Measurements from ENCODE around the gene TMEM126B.

Gene TMEM126B

GRCh38 chr11:85626496-85626895 lies 1.9 kb upstream of the TMEM126B start:
- TF ChIP-seq CTCF (IDR thresholded peaks at IDR 0.05; ENCODE audit: low read depth, low read length, missing control alignments) = no peak
- H3K4me3 ChIP-seq (ENCODE audit: low read depth, low read length) = no peak overlapping the region
- DNase-seq (ENCODE audit: low read depth) = no peak

DNA sequence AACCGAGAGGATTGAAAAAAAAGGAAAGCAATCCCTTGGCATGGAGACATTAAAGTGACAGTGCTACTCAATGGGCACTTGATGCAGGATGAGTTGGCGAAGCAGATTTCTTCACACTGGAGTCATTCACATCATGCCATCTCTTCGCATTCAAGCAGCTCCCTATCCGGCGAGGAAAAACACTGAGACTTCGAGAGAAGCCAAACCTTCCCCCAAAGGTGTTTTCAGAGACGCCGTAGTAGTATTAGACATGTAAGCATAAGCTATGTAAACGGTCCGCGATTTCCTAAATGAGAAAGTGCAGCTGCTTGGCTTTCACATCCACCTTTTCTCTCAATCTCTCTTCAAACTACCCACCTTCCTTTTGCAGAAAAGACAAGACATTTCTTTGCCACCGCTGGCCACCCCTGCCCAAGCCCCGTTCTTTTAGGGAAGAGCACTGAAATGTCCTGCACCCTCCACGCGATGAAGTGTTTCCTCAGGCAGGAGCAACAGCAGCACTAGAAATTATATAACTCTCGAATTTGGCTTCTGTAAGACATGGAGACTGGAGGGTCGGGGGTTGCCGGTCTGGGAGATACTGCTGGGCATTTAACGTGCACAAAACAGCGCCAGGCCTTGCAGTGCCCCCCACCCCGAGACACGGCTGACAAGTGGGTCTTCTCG lies 928 bp upstream of the TMEM126B start, which contains the start of gene DLG2:
DLG2 (minus strand) TSS at position 13 of the 666 bp plus-strand sequence.
- H3K4me3 ChIP-seq (ENCODE audit: low read depth, low read length) = peak within 1 kb of the TSS; percentile 92
- TF ChIP-seq CTCF (IDR thresholded peaks at IDR 0.05; ENCODE audit: low read depth, low read length, missing control alignments) = no peak
- DNase-seq (ENCODE audit: low read depth) = no peak

GRCh38 chr11:85628771-85629341 lies 463 bp downstream of the TMEM126B start:
- TF ChIP-seq CTCF (IDR thresholded peaks at IDR 0.05; ENCODE audit: low read depth, low read length, missing control alignments) = no peak
- DNase-seq (ENCODE audit: low read depth) = no peak

GRCh38 chr11:85634747-85635146 lies 6.4 kb downstream of the TMEM126B start:
- no peak overlapping the region for H3K4me3 ChIP-seq (ENCODE audit: low read depth, low read length)
- DNase-seq (ENCODE audit: low read depth) = no peak
- no peak for TF ChIP-seq CTCF (IDR thresholded peaks at IDR 0.05; ENCODE audit: low read depth, low read length, missing control alignments)

More at GRCh38 chr11:85628771-85629341, 463 bp downstream of the TMEM126B start:
- peak overlapping the region; percentile 92 for H3K4me3 ChIP-seq (ENCODE audit: low read depth, low read length)

DNA sequence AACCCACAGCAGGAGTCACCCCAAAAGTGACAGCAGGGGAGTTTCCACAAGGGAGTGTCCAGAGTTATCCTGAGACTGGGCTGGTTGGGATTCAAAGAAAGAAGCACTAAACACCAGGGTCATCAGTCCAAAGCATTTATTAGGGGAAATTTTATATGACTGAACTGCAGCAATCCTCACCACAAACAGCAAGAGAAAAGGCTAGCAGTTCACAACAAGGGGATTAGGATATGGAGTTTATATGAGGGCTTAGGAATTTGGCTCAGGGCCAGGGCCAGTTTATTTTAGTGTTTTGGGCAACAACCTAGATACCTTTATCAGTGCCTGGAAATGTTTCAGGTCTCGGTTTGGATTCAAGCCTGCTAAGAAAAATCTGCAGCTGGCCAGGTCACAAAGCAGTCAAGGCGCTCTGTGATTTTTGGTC lies 14.8 kb downstream of the TMEM126B start:
- no peak for TF ChIP-seq CTCF (IDR thresholded peaks at IDR 0.05; ENCODE audit: low read depth, low read length, missing control alignments)
- no peak for DNase-seq (ENCODE audit: low read depth)
- no peak overlapping the region for H3K4me3 ChIP-seq (ENCODE audit: low read depth, low read length)

DNA sequence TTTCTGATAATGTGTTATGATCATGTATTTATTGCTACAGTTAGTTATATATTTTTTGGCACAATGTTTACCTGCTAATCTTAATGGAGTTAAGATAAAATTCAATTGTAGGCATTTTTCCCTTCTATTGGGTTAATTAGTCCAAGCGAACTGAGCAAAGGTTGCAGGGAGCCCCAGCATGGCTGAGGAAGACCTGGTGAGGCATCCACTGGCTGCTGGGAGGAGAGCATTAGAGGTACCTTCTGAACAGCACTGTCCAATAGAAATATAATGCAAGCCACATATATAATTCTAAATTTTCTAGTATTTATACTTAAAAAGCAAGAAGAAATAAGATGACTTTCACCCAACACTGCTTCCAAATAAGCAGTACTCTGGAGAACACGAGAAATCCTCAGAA lies 18.7 kb downstream of the TMEM126B start:
- DNase-seq (ENCODE audit: low read depth) = no peak
- TF ChIP-seq CTCF (IDR thresholded peaks at IDR 0.05; ENCODE audit: low read depth, low read length, missing control alignments) = no peak
- peak overlapping the region; percentile 72 for H3K4me3 ChIP-seq (ENCODE audit: low read depth, low read length)
